ENCODE data around the gene DDX10.

GRCh38 chr11:108857382-108857781, 192.5 kb downstream of the DDX10 start:
- TF ChIP-seq, protein P1, sequence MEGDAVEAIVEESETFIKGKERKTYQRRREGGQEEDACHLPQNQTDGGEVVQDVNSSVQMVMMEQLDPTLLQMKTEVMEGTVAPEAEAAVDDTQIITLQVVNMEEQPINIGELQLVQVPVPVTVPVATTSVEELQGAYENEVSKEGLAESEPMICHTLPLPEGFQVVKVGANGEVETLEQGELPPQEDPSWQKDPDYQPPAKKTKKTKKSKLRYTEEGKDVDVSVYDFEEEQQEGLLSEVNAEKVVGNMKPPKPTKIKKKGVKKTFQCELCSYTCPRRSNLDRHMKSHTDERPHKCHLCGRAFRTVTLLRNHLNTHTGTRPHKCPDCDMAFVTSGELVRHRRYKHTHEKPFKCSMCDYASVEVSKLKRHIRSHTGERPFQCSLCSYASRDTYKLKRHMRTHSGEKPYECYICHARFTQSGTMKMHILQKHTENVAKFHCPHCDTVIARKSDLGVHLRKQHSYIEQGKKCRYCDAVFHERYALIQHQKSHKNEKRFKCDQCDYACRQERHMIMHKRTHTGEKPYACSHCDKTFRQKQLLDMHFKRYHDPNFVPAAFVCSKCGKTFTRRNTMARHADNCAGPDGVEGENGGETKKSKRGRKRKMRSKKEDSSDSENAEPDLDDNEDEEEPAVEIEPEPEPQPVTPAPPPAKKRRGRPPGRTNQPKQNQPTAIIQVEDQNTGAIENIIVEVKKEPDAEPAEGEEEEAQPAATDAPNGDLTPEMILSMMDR (IDR thresholded peaks at IDR 0.05): no peak
- TF ChIP-seq POLR2A (IDR thresholded peaks at IDR 0.05): no peak
